H9 (cell line): ENCODE results near the gene ASPSCR1. TPM values are rescaled to one million over a fixed set of nuclear protein-coding genes. Genes with fewer than 3 reads are reported as not detected.
A peak's percentile ranks its signal among the peaks of the same experiment; 100 is the strongest.

Source experiments
- DNase-seq: peaks from one replicate; pipeline ENCODE4 v3.0.0-alpha.2; 2017
- H2AFZ ChIP-seq: one replicate; pipeline ENCODE4 v1.6.1; 2013; ENCODE audit warnings: mild to moderate bottlenecking, low read length, control low read depth, moderate library complexity
- H2AK5ac ChIP-seq: 2 replicates; pipeline ENCODE4 v1.6.1; 2013; ENCODE audit warnings: low read length, control low read depth, mixed read lengths; ENCODE audit not compliant: insufficient read length
- H2BK120ac ChIP-seq: one replicate; pipeline ENCODE4 v1.6.1; 2013; ENCODE audit warnings: low read depth, mild to moderate bottlenecking, low read length, control low read depth, inconsistent platforms; ENCODE audit not compliant: poor library complexity, severe bottlenecking
- H2BK12ac ChIP-seq: 2 replicates; pipeline ENCODE4 v1.6.1; 2013; ENCODE audit warnings: low read length, control low read depth, mixed read lengths, low read depth; ENCODE audit not compliant: insufficient read length
- H2BK15ac ChIP-seq: 2 replicates; pipeline ENCODE4 v1.6.1; 2013; ENCODE audit warnings: low read depth, low read length, control low read depth
- H2BK20ac ChIP-seq: one replicate; pipeline ENCODE4 v1.6.1; 2013; ENCODE audit warnings: low read depth, mild to moderate bottlenecking, low read length, control low read depth, inconsistent platforms; ENCODE audit not compliant: poor library complexity, severe bottlenecking
- H2BK5ac ChIP-seq: 2 replicates; pipeline ENCODE4 v1.6.1; 2013; ENCODE audit warnings: low read length, control low read depth, mixed read lengths; ENCODE audit not compliant: insufficient read length
- H3K14ac ChIP-seq: 2 replicates; pipeline ENCODE4 v1.6.1; 2013; ENCODE audit warnings: low read length, control low read depth; ENCODE audit not compliant: insufficient read depth
- H3K18ac ChIP-seq: 2 replicates; pipeline ENCODE4 v1.6.1; 2013; ENCODE audit warnings: low read depth, mild to moderate bottlenecking, mixed read lengths, low read length, control low read depth; ENCODE audit not compliant: insufficient read length
- H3K23ac ChIP-seq: 2 replicates; pipeline ENCODE4 v1.6.1; 2013; ENCODE audit warnings: low read length, control low read depth, mixed read lengths, low read depth; ENCODE audit not compliant: insufficient read length
- H3K23me2 ChIP-seq: 2 replicates; pipeline ENCODE4 v1.6.1; 2013; ENCODE audit warnings: low read depth, mild to moderate bottlenecking, mixed read lengths, low read length, control low read depth; ENCODE audit not compliant: insufficient read length, poor library complexity, severe bottlenecking
- H3K27ac ChIP-seq: 2 replicates; pipeline ENCODE4 v1.5.1; 2013; ENCODE audit warnings: low read length, control low read depth, mixed read lengths, low read depth; ENCODE audit not compliant: insufficient read length
- H3K27me3 ChIP-seq: 2 replicates; pipeline ENCODE4 v1.6.1; 2013; ENCODE audit warnings: low read length, control low read depth, inconsistent platforms; ENCODE audit not compliant: insufficient read depth
- H3K4ac ChIP-seq: 2 replicates; pipeline ENCODE4 v1.6.1; 2013; ENCODE audit warnings: low read depth, mild to moderate bottlenecking, control low read depth, inconsistent platforms, low read length, moderate library complexity
- H3K4me1 ChIP-seq: 2 replicates; pipeline ENCODE4 v1.6.1; 2013; ENCODE audit warnings: low read length, control low read depth, inconsistent platforms; ENCODE audit not compliant: insufficient read depth
- H3K4me2 ChIP-seq: 2 replicates; pipeline ENCODE4 v1.6.1; 2013; ENCODE audit warnings: low read length, control low read depth, mixed read lengths; ENCODE audit not compliant: insufficient read length, insufficient read depth
- H3K56ac ChIP-seq: 2 replicates; pipeline ENCODE4 v1.6.1; 2013; ENCODE audit warnings: low read depth, mild to moderate bottlenecking, mixed read lengths, low read length, control low read depth; ENCODE audit not compliant: insufficient read length
- H3K79me1 ChIP-seq: 2 replicates; pipeline ENCODE4 v1.6.1; 2013; ENCODE audit warnings: low read depth, mild to moderate bottlenecking, moderate library complexity, low read length, control low read depth, inconsistent platforms; ENCODE audit not compliant: insufficient read depth, poor library complexity, severe bottlenecking
- H3K79me2 ChIP-seq: 2 replicates; pipeline ENCODE4 v1.6.1; 2013; ENCODE audit warnings: low read length, control low read depth, inconsistent platforms; ENCODE audit not compliant: insufficient read depth
- H3K9ac ChIP-seq: 2 replicates; pipeline ENCODE4 v1.6.1; 2013; ENCODE audit warnings: low read length, control low read depth, mixed read lengths; ENCODE audit not compliant: insufficient read length; ENCODE audit errors: extremely low read depth
- H3K9me3 ChIP-seq: one replicate; pipeline ENCODE4 v1.6.1; 2013; ENCODE audit warnings: low read depth, low read length, inconsistent platforms; ENCODE audit not compliant: control insufficient read depth
- H3T11ph ChIP-seq: one replicate; pipeline ENCODE4 v1.6.1; 2013; ENCODE audit warnings: mild to moderate bottlenecking, low read length, control low read depth, inconsistent platforms
- H4K20me1 ChIP-seq: one replicate; pipeline ENCODE4 v1.6.1; 2013; ENCODE audit not compliant: control insufficient read depth, insufficient read length, insufficient read depth
- H4K5ac ChIP-seq: 2 replicates; pipeline ENCODE4 v1.6.1; 2013; ENCODE audit warnings: low read depth, mild to moderate bottlenecking, mixed read lengths, low read length, control low read depth; ENCODE audit not compliant: insufficient read length
- H4K8ac ChIP-seq: replicated peaks from 2 replicates; pipeline ENCODE4 v1.6.1; 2013; ENCODE audit warnings: low read length, control low read depth, mixed read lengths, low read depth; ENCODE audit not compliant: insufficient read length
- H4K91ac ChIP-seq: 2 replicates; pipeline ENCODE4 v1.6.1; 2013; ENCODE audit warnings: low read depth, mild to moderate bottlenecking, moderate library complexity, mixed read lengths, low read length, control low read depth; ENCODE audit not compliant: insufficient read length
- H3K27ac Mint-ChIP-seq, 3 experiments: 2 replicates in 2 of 3; 3 replicates in 1 of 3; pipeline ENCODE4 v1.8.0; 2020 to 2021; ENCODE audit warnings: mixed read lengths in 3 of 3, mild to moderate bottlenecking in 1 of 3, moderate library complexity in 1 of 3
- H3K27me3 Mint-ChIP-seq: 2 replicates; pipeline ENCODE4 v1.8.0; 2021; ENCODE audit warnings: low read depth, mild to moderate bottlenecking, moderate library complexity, mixed read lengths
- H3K36me3 Mint-ChIP-seq, 3 experiments: 2 replicates in 2 of 3; 3 replicates in 1 of 3; pipeline ENCODE4 v1.8.0; 2020 to 2021; ENCODE audit warnings: low read depth in 3 of 3, mixed read lengths in 3 of 3; ENCODE audit not compliant: insufficient read depth in 1 of 3
- H3K4me1 Mint-ChIP-seq, 2 experiments: 2 replicates each; pipeline ENCODE4 v1.8.0; 2020; ENCODE audit warnings: mixed read lengths in 2 of 2
- H3K4me3 Mint-ChIP-seq, 2 experiments: 2 replicates in 1 of 2; 3 replicates in 1 of 2; pipeline ENCODE4 v1.8.0; 2020 to 2021; ENCODE audit warnings: mild to moderate bottlenecking in 2 of 2, mixed read lengths in 2 of 2, moderate library complexity in 1 of 2
- H3K9me3 Mint-ChIP-seq, 2 experiments: 2 replicates in 1 of 2; 3 replicates in 1 of 2; pipeline ENCODE4 v1.8.0; 2020; ENCODE audit warnings: mild to moderate bottlenecking in 2 of 2, mixed read lengths in 2 of 2, moderate library complexity in 1 of 2
- CTCF ChIP-seq: fragments of 200-600 bp; sonication (generic); conservative IDR thresholded peaks from 3 replicates; pipeline ENCODE4 v1.8.0; 2021; ENCODE audit warnings: antibody characterized with exemption, mild to moderate bottlenecking
- WGBS: extraction: QIAGEN DNeasy Blood & Tissue Kit; methylation state at CpG from one replicate; pipeline ENCODE4 v1.1.7; 2013; ENCODE audit warnings: missing lambda C conversion rate, low lambda C conversion rate, mixed read lengths; ENCODE audit not compliant: insufficient read length; ENCODE audit errors: extremely low coverage; 5-methylcytosine and 5-hydroxymethylcytosine counted together
- total RNA-seq: library from RNA; stranded (reverse); gene quantifications from 2 replicates; pipeline ENCODE4 v1.2.1, GENCODE V29; 2021

The ASPSCR1 gene
- total RNA-seq, 1 experiment from 2014 or later = 50.9 TPM

- H4K20me1 ChIP-seq = no peaks in the 10 kb centered on the region
- no peaks in the 10 kb centered on the region; the same call in 1 of the 2 replicates for H3K27me3 Mint-ChIP-seq
Measured at GRCh38 chr17:82046903-82047302, 69.5 kb downstream of the ASPSCR1 start.

More at GRCh38 chr17:82046903-82047302, 69.5 kb downstream of the ASPSCR1 start:
- Histone ChIP-seq H3K9ac (no peak overlapping the region), H3K18ac (no peak overlapping the region), H3K9me3 (no peaks in the 10 kb centered on the region), H3T11ph (no peak overlapping the region), H3K27me3 (no peaks in the 10 kb centered on the region), H3K14ac (no peak overlapping the region), H3K4me1 (no peaks in the 10 kb centered on the region; the same call in 1 of the 2 replicates), H3K4me2 (no peak overlapping the region), H3K23ac (no peak overlapping the region), H2BK20ac (no peak overlapping the region), H2AFZ (no peak overlapping the region), H3K4ac (no peak overlapping the region), H4K8ac (no peak overlapping the region), H3K56ac (no peak overlapping the region), H2BK15ac (no peak overlapping the region), H3K79me1 (no peaks in the 10 kb centered on the region), H3K79me2 (no peaks in the 10 kb centered on the region), H4K5ac (no peak overlapping the region), H2BK120ac (no peak overlapping the region), H2AK5ac (no peak overlapping the region), H3K27ac (no peak overlapping the region), H4K91ac (no peak overlapping the region), H2BK5ac (no peak overlapping the region), H3K23me2 (no peaks in the 10 kb centered on the region), H2BK12ac (no peak overlapping the region)
- no peak for TF ChIP-seq CTCF
- Mint-ChIP-seq H3K27ac (peak overlapping the region in 1 of 3 experiments; percentile 83; a peak in 2 of 7 replicates), H3K4me3 (no peak overlapping the region; a peak in 1 of 5 replicates), H3K9me3 (no peaks in the 10 kb centered on the region; a peak in 1 of 5 replicates), H3K36me3 (peaks cover 6 to 23% (median 21%) of the 10 kb centered on the region in 3 experiments; a peak in 6 of 7 replicates), H3K4me1 (peaks cover 11 to 20% of the 10 kb centered on the region in 2 experiments; a peak in 3 of 4 replicates)
- no peak for DNase-seq
- WGBS = no CpG with 5 or more reads among the region's 21 CpGs
